Esophagus muscularis mucosa (tissue), 3 donors: ENCODE results near the gene SLC43A1.

Source experiments
- CTCF ChIP-seq, 3 experiments: fragments of 200-600 bp in 2 of 3; fragments of 450-650 bp in 1 of 3; sonication (generic) in 2 of 3; IDR thresholded peaks; one replicate each; pipeline ENCODE4 v1.5.1; 2017 to 2019; ENCODE audit warnings: antibody characterized with exemption in 3 of 3, mild to moderate bottlenecking in 2 of 3, moderate library complexity in 1 of 3
- POLR2AphosphoS5 ChIP-seq, 2 donors: sonication (generic); formaldehyde crosslinking; IDR thresholded peaks; one replicate each; pipeline ENCODE4 v1.6.1; 2017; ENCODE audit warnings: antibody characterized with exemption in 2 of 2

GRCh38 chr11:57474803-57475115 lies 40.7 kb downstream of the SLC43A1 start:
- TF ChIP-seq CTCF (IDR thresholded peaks at IDR 0.05) (no peak), POLR2AphosphoS5 (IDR thresholded peaks at IDR 0.05) (no peak)
